ENCODE data around the gene SHISAL2B.
"Not testable (repeated sequence)": the region's sequence is repeated elsewhere in the genome, so short reads cannot be mapped to it uniquely, and the experiment has no call there.

Gene SHISAL2B

DNA sequence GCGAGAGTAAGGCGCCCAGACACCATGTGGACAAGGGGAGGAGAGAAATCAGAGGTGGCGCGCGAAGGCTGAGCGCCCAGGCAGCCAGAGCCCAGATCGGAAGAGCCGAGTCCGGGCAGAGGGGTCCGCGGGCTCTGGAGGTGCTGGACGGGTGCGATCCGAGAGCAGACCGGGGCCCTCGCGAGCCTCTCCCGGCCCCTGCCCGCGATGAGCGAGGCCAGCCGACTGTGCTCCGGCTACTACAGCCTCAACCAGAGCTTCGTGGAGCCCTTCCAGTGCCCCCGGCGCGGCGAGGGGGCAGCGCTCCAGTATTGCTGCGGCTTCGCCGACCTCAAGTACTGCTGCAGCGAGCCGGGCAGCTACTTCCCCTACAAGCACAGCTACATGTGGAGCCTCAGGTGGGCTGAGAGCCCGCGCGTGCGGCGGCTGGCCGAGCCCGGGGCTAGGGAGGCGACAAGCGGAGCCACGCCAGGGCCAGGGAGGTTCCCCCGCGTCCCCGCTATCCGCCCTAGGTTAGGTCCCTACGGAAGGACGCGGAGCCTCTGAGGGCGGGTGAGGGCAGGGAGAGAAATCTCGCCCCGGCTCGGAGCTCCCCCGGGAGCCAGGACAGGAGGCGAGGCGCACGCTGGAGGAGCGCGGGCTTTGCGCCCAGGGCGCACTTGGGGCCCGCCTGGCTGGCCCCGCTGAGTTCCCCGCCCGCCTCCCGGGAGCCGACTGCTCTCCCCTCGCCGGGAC lies at the start of gene SHISAL2B:
TSS of gene SHISAL2B (plus strand) at position 87 of the 735 bp plus-strand sequence. CDS start at position 208, 121 bp downstream.
- DNase-seq, result peak; percentile 50

GRCh38 chr5:64644831-64645230 lies 45.5 kb upstream of the SHISAL2B start:
- DNase-seq, result no peak

DNA sequence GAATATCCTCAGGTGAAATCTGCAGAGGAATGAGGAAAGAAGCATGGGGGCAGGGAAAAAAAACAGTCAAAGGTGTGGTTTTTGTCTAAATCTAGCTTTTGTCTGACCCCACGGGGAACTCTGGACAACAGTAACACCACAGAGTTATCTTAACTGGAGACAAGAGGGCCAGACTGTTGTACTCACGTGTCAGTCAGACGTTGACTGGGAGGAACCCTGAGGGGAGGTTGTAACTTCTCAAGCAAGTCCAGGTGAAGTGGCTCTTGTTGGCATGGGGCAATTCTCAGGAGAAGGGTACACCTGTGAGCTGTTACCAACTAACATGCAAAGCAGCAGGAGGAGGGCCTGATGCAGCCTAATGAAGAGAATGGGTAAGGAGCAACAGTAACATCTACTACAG lies 44.1 kb upstream of the SHISAL2B start:
- DNase-seq, result no peak

DNA sequence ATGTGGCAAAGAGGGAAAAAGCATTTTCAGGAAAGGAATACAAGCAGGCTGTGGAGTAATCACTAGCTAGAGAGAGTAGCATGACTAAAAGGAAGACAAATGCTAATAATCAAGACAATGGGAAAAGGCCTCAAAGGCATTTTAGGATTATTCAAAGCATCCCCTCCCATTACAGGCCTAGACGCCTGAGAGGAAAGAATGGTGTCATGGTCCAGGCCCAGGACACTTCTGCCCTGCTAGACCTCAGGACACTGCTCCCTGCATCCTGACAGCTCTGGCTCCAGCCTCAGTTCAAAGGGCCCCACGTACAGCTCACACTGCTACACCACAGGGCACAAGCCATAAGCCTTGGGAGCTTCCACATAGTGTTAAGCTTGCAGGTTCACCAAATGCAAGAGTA lies 40.8 kb upstream of the SHISAL2B start:
- DNase-seq, result no peak

DNA sequence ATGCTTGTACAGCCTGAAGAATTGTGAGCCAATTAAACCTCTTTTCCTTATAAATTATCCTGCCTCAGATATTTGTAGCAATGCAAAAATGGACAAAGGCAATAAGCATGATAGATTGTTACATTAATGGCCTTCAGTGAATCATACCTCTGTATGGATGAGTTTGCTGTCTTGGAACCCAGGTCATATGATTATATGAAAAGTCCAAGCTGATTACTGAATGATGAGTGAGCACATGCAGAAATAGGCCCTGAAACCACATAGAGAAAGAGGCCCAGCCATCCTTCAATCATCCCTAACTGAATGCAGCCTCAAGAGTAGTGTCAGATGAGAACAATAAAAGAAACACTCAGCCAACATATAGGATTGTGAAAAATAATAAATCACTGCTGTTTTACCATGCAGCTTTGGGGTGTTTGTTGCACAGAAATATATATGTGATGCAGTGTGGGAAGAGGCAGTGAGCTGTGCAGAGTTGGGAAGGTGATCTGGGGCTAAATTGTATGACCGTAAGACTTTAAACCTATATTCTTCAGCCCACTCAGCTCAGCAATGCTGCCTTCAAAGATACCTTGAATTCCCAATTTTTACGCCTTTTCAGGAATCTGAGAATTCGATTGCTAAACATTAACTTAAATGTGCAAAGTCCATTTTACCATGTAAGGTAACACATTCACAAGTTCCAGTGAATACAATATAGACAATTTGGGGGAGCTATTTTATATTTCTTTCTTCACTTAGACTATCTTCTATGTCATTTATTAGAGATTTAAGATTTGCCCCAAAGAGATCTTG lies 36.3 kb upstream of the SHISAL2B start:
- no peak for DNase-seq

- no peak for DNase-seq
Measured at GRCh38 chr5:64654561-64654938, 35.8 kb upstream of the SHISAL2B start.

DNA sequence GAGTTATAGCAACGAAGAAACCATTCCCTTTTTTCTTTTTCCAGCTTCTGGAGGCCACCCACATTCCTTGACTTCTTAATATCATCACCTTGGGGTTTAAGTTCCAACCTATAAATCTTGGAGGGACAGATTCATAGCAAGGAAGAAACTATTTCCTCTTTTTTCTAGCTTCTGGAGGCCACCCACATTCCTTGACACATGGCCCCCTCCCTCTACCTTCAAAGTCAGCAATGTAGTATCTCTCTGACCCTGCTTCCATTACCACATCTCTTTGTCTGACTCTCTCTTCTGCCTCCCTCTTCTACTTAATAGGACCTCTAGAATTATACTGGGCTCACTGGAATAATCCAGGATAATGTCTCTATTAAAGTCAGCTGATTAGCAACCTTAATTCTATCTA lies 34.7 kb upstream of the SHISAL2B start:
- DNase-seq, result no peak

DNA sequence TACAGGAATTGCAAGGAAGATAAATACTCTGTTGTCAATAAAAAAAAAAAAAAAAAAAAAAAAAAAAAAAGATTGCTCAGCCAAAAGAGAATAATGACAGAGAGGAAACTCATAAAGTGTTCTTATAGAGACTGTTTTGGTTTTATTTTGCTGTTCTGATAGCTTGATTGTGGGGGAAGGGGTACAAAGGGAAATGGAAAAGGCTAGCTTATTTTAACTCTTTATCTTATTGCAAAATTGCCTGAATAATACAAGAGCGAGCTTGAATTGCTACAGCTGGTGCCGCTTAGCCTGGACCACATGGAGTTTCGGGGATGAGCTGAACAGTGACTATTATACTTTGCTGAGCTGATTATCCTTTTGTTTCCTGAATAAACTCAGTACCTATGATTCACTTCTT lies 31.0 kb upstream of the SHISAL2B start:
- peak; percentile 21 for DNase-seq

- not testable (repeated sequence) for DNase-seq
Measured at GRCh38 chr5:64663181-64663580, 27.1 kb upstream of the SHISAL2B start.

- DNase-seq, result no peak
Measured at GRCh38 chr5:64665243-64665642, 25.1 kb upstream of the SHISAL2B start.

- DNase-seq, result no peak
Measured at GRCh38 chr5:64666078-64666477, 24.2 kb upstream of the SHISAL2B start.

- DNase-seq, result no peak
Measured at GRCh38 chr5:64667068-64667467, 23.2 kb upstream of the SHISAL2B start.

- DNase-seq, result no peak
Measured at GRCh38 chr5:64670277-64670676, 20.0 kb upstream of the SHISAL2B start.

GRCh38 chr5:64671678-64672077 lies 18.6 kb upstream of the SHISAL2B start:
- no peak for DNase-seq

- no peak for DNase-seq
Measured at GRCh38 chr5:64678374-64678773, 11.9 kb upstream of the SHISAL2B start.

DNA sequence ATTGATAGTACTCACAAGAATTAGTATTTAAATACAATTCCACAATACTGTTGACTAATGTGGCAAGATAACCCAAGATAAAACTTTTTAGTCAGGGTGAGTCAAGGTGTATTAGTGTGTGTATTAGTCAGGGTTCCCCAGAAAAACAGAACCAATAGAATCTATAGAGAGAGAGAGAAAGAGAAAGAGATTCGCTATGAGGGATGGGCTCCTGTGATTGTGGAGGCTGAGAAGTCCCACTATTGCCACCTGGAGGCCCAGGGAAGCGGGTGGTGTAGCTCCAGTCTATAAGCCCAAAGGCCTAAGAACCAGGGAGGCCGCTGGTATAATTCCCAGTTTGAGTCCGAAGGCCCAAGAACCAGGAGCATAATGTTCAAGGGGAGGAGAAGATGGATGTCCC lies 10.0 kb upstream of the SHISAL2B start:
- DNase-seq, result peak; percentile 27

DNA sequence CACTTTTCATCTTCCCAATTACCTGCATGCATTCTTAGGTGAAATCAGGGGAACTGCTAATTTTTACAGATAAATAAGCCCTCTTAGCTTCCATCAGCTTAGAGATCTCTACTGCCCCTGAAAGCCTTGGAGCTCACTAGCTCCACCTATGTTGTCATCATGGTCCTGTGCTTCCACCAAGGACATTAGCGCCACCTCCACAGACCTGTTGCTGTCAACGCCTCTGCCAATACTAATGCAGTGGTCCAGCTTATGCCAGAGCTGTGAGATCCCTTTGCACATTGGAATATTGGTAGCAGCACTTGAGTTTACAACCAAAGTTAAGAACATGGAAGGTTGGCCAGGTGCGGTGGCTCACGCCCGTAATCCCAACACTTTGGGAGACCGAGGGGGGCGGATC lies 7.7 kb upstream of the SHISAL2B start:
- peak; percentile 2 for DNase-seq

DNA sequence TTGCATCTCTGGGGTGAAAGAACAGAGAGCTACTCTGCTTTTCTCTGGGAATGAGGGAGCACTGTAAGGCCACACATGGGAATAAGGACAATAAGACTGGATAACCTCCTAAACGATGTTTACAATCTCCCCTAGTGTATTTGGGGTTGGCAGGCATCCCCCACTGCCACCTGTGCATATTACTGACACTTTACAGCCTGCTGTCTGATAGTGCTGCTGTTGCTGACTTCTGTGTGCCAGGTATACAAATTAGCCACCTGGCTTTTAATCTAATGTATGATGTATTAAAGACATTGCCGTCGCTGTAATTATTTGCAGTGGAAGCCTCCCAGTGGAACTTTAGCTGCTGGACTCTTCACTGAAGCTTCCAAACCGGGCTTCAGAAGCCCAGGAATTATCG lies 4.4 kb upstream of the SHISAL2B start:
- peak; percentile 1 for DNase-seq

DNA sequence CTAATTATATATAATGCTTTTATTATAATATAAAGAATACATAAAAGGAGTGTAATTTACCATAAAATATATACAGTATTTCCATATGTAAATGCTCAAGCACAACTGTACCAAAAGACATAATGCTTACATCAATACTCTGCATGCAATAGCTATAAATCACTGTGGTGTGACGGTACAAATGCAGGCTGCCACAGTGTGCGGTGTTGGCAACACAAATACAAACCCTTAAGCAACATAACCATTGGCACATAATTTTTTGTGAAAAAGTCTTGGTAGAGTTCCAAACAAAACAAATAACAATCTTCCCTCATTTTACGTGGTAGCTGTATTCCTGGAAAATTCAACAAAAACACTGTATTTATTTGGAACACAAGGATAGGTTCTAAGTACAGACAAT lies 1.9 kb upstream of the SHISAL2B start:
- no peak for DNase-seq

GRCh38 chr5:64688965-64689364 lies 1.3 kb upstream of the SHISAL2B start:
- DNase-seq, result no peak

GRCh38 chr5:64690104-64690416 lies 243 bp upstream of the SHISAL2B start:
- peak; percentile 36 for DNase-seq

GRCh38 chr5:64691291-64691690 lies 988 bp downstream of the SHISAL2B start:
- no peak for DNase-seq

DNA sequence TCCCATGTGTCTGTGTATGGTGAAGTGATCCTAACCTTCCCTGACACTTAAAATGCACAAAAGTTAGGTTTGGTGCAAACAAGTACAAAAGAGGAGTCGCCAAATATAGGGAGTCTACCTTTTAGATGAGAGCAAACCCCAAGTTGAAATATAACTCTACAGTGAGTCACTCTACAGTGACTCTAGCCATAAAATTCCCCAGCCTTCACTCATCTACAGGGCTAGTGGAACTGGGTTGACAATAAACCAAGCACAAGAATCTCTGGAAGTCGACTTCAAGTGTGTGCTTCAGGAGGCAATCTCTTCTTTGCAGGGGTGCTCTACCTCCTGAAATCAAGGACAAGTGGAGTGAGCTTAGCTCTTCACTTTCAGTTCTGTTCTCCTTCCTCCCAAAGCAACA lies 3.3 kb downstream of the SHISAL2B start:
- DNase-seq, result no peak

- DNase-seq, result not testable (repeated sequence)
Measured at GRCh38 chr5:64696414-64696813, 6.1 kb downstream of the SHISAL2B start.

- DNase-seq, result no peak
Measured at GRCh38 chr5:64700765-64701164, 10.5 kb downstream of the SHISAL2B start.

All from NCI-H82 (cell line).